Stimulated activated CD4-positive, alpha-beta T cell treated with anti-CD3 and anti-CD28 coated beads, Interleukin-15, amount 100 ng/mL, for 1 hour (primary cell): ENCODE data around the gene PCYT1A.
"Not testable (repeated sequence)": the region's sequence is repeated elsewhere in the genome, so short reads cannot be mapped to it uniquely, and the experiment has no call there.

ENCODE experiments used
- DNase-seq, 2 donors: peaks; one replicate each; pipeline ENCODE4 v3.0.0-alpha.2; 2020; ENCODE audit warnings: low read depth in 1 of 2, low spot score in 1 of 2

PCYT1A gene

GRCh38 chr3:196216089-196216564 is 71.4 kb downstream of the PCYT1A start, which contains the start of gene SLC51A:
TSS of gene SLC51A (plus strand) at chr3:196216534. CDS start at chr3:196216713, 179 bp downstream.
- DNase-seq: no peak

GRCh38 chr3:196215493-196216020 is 72.0 kb downstream of the PCYT1A start:
- DNase-seq: no peak

- no peak for DNase-seq
These were observed 72.6 kb downstream of the PCYT1A start for GRCh38 chr3:196214783-196215441.

GRCh38 chr3:196210673-196211556 is 76.6 kb downstream of the PCYT1A start, which contains the start of gene ZDHHC19:
TSS of gene ZDHHC19 (minus strand) at chr3:196211400. CDS start at chr3:196211315, 85 bp downstream.
- DNase-seq: no peak

GRCh38 chr3:196209944-196210672 is 77.4 kb downstream of the PCYT1A start:
- DNase-seq: not testable (repeated sequence)

- DNase-seq: no peak
These were observed 78.4 kb downstream of the PCYT1A start for GRCh38 chr3:196208942-196209695.

- peak in 1 of 2 donors; percentile 34 for DNase-seq
These were observed 79.5 kb downstream of the PCYT1A start for GRCh38 chr3:196207833-196208607.

GRCh38 chr3:196207159-196207832 is 80.2 kb downstream of the PCYT1A start:
- DNase-seq: peak in 1 of 2 donors; percentile 45

GRCh38 chr3:196205442-196206205 is 81.9 kb downstream of the PCYT1A start:
- not testable (repeated sequence) for DNase-seq

GRCh38 chr3:196203846-196204245 is 83.7 kb downstream of the PCYT1A start:
- no peak for DNase-seq

GRCh38 chr3:196202516-196202970 is 85.0 kb downstream of the PCYT1A start:
- DNase-seq: no peak

GRCh38 chr3:196198771-196199753 is 88.5 kb downstream of the PCYT1A start:
- DNase-seq: no peak

- DNase-seq: no peak
These were observed 89.3 kb downstream of the PCYT1A start for GRCh38 chr3:196198081-196198675.

- no peak for DNase-seq
These were observed 90.0 kb downstream of the PCYT1A start for GRCh38 chr3:196197524-196197923.

- no peak for DNase-seq
These were observed 91.8 kb downstream of the PCYT1A start for GRCh38 chr3:196195664-196196265.

- DNase-seq: no peak
These were observed 93.0 kb downstream of the PCYT1A start for GRCh38 chr3:196194542-196194915.
